Stimulated activated CD4-positive, alpha-beta T cell treated with anti-CD3 and anti-CD28 coated beads, Interleukin-1b, Interleukin-23, amount 100 ng/mL, for 24 hours (primary cell): ENCODE results near the gene GALE.

Experiments
- DNase-seq, 4 experiments: peaks; one replicate each; pipeline ENCODE4 v3.0.0-alpha.2; 2020; ENCODE audit warnings: low read depth in 4 of 4, low spot score in 1 of 4

The GALE gene

GRCh38 chr1:23756676-23757075 lies 43.9 kb downstream of the GALE start:
- DNase-seq, result no peak

GRCh38 chr1:23752909-23753308 lies 47.6 kb downstream of the GALE start:
- no peak for DNase-seq

GRCh38 chr1:23751815-23752200 lies 48.7 kb downstream of the GALE start:
- DNase-seq, result no peak

- DNase-seq, result peak in 2 of 4 experiments; percentile 14 to 30
Observed at GRCh38 chr1:23751050-23751814, 49.3 kb downstream of the GALE start.

GRCh38 chr1:23748016-23748415 lies 52.5 kb downstream of the GALE start:
- DNase-seq, result no peak
